ENCODE data around the gene ADH6.

Gene ADH6

GRCh38 chr4:99154658-99155342 is 64.2 kb downstream of the ADH6 start:
- H3K4me3 ChIP-seq (ENCODE audit: low read length) = no peak overlapping the region
- DNase-seq (ENCODE audit: low read depth) = no peak
- TF ChIP-seq CTCF (IDR thresholded peaks at IDR 0.05; ENCODE audit: insufficient read depth, low read depth, low read length, missing control alignments) = no peak

All from epithelial cell of esophagus (primary cell).